ENCODE data around the gene SMC1A.

The SMC1A gene

DNA sequence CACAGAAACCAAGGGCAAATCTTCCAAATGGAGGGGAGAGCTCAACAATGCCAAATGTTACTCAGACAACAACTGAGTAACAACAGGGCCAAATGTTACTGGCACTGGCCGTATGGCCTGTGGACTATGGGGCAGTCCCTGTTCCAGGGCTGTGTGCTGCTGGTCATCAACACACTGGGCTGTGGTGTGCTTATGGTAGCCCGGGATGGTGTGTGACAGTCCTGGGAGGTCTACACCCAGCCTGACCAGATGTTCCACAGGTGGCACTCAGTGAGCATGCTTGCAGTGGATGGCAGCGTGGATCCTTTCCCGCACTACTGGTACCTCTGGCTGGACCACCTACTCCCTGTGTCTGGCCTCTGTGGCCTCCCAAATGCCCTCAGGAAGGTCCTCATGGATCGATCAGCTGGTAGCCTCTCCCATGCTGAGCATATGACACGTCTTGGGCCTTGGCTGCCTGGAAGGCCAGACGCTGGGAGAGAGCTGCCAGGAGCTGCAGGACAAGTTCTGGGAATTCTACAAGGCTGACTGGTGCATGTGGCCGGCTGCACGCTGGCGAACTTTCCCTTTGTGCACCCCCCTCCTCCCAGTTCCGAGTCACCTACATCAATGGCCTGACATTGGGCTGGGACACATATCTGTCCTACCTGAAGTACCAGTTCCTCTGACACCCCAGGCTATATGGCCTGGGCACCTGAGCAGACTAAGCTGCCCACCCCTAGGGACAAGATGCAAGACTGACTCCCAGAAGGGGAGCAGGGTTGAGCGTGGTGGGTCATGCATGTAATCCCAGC is 81.4 kb downstream of the SMC1A start:
- no peak for DNase-seq (ENCODE audit: low read depth in 2 of 2)

DNA sequence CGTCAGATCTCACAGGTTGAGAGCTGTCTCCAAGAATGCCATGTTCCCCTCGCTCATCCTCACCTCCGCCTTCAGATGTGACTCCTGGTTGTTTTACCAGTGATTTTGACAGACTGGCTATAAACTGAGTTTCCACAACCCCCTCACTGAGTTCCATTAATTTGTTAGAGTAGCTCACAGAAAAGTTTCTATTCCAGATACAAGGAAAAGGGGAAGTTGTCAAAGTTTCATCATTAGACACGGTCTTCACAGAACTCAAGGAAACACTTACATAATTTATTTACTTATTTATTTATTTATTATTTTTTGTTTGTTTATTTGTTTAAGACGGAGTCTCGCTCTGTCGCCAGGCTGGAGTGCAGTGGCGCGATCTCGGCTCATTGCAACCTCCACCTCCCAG is 85.4 kb downstream of the SMC1A start:
- no peak for DNase-seq (ENCODE audit: low read depth in 2 of 2)

DNA sequence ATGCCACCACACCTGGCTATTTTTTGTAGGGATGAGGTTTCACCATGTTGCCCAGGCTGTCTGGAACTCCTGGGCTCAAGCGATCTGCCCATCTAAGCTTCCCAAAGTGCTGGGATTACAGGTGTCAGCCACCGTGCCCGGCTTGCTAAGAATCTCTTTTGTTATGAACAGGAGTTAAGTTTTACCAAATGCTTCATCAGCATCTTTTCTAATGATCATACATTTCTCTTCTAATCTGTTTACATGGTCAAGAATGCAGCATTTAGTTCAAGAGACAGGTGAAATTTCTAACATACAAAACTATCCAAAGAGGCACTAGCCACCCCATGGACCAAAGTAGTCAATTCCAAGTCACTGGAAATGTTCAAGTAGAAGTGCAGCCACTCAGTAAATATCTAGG is 88.6 kb downstream of the SMC1A start:
- no peak for DNase-seq (ENCODE audit: low read depth in 2 of 2)

DNA sequence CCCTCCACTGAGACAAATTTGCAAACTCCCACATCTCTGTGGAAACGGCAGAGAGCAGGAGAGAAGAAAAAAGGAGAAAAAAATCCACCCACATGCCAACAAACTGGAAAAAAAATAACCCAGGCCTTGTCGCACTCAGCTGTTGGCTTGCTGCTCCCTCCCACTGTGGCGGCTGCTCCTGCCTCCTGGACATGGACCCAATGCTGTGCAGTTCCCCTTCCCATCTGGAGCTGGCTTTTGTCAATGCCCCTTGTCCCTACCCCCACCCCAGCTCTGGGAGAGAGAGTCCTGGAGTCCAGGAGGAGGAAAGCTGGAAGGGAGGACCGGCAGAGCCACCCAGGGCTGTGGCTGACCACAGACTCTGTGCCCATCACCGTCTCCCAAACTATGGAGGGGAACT is 90.2 kb downstream of the SMC1A start:
- no peak for DNase-seq (ENCODE audit: low read depth in 2 of 2)

DNA sequence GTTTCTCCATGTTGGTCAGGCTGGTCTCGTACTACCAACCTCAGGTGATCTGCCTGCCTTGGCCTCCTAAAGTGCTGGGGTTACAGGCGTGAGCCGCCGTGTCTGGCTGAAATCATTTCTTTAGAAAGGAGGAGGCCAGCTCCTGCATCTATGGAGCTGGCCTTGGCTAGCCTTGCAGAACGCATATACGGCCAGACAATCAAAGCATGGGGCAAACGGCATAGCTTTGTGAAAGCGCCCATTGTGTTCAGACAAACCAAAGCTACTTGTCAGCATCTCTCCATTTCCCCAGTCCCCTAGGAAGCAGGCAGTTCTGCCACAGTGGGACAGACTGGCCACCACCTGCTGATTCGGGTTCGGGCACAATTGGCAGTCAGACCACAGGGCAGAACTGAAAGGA is 92.1 kb downstream of the SMC1A start:
- DNase-seq (ENCODE audit: low read depth in 2 of 2), result no peak

DNA sequence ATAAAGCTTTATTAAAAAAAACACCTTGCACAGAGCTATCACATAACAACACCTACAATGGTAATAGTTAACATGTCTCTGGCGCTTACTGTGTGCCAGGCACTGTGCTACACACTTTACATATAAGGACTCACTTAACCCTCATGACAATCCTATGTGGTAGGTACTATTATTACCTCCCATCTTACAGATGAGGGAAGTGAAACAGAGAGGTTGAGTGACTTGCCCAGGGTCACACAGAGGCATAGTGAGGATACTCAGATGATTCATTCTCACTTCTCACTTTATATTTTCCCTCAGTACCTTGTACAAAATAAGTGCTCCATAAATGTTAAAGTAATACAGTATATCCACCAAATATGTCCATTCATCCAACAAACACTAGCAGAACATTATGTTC is 97.7 kb downstream of the SMC1A start:
- DNase-seq (ENCODE audit: low read depth in 2 of 2), result no peak
